ENCODE results near the gene BRDT.

- TF ChIP-seq, protein P1, sequence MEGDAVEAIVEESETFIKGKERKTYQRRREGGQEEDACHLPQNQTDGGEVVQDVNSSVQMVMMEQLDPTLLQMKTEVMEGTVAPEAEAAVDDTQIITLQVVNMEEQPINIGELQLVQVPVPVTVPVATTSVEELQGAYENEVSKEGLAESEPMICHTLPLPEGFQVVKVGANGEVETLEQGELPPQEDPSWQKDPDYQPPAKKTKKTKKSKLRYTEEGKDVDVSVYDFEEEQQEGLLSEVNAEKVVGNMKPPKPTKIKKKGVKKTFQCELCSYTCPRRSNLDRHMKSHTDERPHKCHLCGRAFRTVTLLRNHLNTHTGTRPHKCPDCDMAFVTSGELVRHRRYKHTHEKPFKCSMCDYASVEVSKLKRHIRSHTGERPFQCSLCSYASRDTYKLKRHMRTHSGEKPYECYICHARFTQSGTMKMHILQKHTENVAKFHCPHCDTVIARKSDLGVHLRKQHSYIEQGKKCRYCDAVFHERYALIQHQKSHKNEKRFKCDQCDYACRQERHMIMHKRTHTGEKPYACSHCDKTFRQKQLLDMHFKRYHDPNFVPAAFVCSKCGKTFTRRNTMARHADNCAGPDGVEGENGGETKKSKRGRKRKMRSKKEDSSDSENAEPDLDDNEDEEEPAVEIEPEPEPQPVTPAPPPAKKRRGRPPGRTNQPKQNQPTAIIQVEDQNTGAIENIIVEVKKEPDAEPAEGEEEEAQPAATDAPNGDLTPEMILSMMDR (IDR thresholded peaks at IDR 0.05; ENCODE audit: low read length) = no peak
- TF ChIP-seq EZH2 (optimal IDR thresholded peaks at IDR 0.05; ENCODE audit: low read depth, low read length) (no peak), EZH2phosphoT487 (IDR thresholded peaks at IDR 0.05; ENCODE audit: low read length) (no peak)
Measured at GRCh38 chr1:91901231-91901630, 48.0 kb upstream of the BRDT start.
